Astrocyte of the cerebellum (primary cell): ENCODE data around the gene TNIK.
"Not testable (repeated sequence)": the region's sequence is repeated elsewhere in the genome, so short reads cannot be mapped to it uniquely, and the experiment has no call there.

ENCODE experiments used
- DNase-seq: peaks from one replicate; pipeline ENCODE4 v3.0.0-alpha.2; 2011; ENCODE audit warnings: low read depth
- H3K4me3 ChIP-seq: 2 replicates; pipeline ENCODE4 v1.5.1; 2011; ENCODE audit warnings: mild to moderate bottlenecking, low read depth, low read length, moderate library complexity
- in situ Hi-C: cut with HindIII; loops from 2 replicates; pipeline ENCODE4 v1.10.0; 2017; ENCODE audit warnings: low sequenced_read_pairs
- TF ChIP-seq, protein P1 (sequence below): IDR thresholded peaks from 2 replicates; pipeline ENCODE4 v1.5.1; 2012; ENCODE audit warnings: low read length, low read depth, moderate library complexity, mild to moderate bottlenecking; ENCODE audit errors: missing control alignments

The TNIK gene

DNA sequence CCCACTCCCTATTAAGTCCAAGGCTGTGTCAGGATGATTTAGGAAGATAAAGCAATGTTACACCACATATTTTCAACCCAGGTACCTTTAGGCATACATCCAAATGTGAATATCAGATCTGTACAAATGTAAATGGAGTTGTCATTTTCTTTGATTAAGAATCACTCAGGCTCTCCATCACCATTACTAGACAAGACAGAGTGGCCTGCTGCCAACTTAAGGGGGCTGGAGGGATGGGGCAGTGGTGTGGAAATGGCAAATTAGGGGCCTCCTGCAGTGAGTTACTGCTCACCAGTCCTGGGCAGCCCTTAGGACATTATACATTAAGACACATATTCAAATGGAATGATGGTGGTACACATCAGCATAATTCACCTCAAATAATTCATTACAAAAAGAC, 211.0 kb downstream of the TNIK start:
- DNase-seq: no peak
- TF ChIP-seq, protein P1, sequence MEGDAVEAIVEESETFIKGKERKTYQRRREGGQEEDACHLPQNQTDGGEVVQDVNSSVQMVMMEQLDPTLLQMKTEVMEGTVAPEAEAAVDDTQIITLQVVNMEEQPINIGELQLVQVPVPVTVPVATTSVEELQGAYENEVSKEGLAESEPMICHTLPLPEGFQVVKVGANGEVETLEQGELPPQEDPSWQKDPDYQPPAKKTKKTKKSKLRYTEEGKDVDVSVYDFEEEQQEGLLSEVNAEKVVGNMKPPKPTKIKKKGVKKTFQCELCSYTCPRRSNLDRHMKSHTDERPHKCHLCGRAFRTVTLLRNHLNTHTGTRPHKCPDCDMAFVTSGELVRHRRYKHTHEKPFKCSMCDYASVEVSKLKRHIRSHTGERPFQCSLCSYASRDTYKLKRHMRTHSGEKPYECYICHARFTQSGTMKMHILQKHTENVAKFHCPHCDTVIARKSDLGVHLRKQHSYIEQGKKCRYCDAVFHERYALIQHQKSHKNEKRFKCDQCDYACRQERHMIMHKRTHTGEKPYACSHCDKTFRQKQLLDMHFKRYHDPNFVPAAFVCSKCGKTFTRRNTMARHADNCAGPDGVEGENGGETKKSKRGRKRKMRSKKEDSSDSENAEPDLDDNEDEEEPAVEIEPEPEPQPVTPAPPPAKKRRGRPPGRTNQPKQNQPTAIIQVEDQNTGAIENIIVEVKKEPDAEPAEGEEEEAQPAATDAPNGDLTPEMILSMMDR: no peak
- no peak overlapping the region for H3K4me3 ChIP-seq
- in situ Hi-C loops: no loop called here

DNA sequence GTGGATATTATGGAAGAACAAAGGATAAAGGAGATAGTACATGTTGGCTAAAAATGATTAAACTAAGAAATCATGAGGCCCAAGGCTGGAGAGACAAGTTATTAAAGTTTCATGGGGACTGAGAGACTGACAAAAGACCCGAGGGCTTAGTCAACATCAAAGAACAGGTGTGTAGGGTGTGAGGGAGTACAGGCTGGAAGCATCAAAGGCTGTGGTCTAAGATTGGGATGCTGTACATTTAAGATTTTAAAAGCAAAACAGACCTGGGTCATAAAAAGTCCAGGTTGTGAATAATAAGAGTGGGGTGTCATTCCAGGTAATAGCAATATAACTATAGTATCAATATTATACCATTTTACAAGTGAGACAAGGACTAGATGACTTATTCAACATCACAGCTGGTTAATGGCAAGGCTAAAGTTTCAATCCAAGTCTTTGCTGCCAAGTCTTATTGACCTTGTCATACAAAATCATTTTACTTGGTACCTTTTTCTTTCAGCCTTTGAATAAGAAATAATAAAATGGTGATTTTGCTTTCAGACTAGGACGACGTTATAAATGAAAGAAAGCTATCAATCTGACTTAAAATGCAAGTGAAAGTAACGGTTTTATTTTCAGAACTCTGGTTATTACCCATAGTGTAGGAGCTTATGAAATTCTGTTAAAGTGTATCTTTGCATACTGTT, 211.6 kb downstream of the TNIK start:
- no peak for DNase-seq
- no peak overlapping the region for H3K4me3 ChIP-seq
- in situ Hi-C loops: no loop called here
- TF ChIP-seq, protein P1: no peak

DNA sequence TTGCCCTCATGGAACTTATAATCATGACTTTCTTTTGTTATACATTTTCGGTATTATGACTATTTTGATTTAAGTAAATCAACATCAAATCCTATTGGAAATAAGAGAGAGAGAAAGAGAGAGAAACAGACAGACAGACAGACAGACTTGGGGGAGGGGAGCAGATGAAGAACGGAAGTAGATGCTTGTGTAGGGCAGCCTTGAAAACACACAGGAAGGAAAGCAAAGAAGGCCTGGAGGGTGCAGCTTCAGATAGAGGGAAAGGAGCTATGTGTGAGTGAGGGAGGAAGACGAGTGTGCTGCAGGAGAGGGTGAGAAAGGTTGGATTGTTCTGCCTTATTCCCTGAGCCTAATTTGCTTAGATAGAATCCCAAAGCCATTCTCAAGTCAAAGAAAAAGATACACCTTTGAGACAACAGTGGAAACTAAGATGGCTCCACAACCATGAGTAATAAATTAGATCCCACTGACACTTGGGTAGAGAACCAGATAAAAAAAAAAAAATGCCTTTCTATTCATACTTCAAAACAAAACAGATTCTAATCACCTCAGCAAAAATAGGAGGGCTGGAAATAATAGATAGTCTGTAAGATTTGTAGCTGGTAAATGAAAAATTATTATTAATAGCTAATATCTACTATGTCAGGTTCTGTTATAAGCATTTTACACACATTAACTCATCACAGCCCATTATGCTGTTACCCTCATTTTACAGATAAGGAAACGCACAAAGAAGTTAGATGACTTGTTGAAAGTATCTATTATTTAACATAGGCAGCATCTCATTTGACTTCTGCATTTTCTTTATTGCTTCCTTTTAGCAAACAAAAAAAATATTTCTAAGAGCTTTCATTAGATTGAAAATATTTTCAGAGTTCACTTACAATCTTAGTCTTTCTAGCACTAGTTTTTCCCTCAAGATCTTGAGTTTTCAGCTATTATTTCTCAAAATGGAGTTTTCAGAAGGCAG, 214.1 kb downstream of the TNIK start:
- DNase-seq: no peak
- H3K4me3 ChIP-seq: no peak overlapping the region
- TF ChIP-seq, protein P1: no peak
- in situ Hi-C loops: no loop called here

DNA sequence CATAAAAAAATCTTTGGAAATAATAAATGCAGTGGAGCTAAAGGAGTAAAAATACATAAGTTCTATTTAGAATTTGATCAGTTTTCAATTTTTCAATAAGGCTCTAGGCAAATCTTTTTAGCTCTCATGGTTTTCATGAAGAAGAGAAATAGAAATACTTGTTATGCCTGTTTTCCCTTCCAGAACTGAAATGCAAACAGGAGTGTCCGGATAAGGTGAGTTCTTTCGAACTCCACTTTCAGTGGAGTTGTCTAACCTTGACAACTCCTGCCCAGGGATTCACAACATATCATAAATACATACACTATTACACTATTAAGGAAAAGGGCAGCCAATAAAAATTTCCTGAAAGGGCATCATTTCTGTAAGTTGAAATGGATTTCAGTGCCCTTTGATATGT, 217.3 kb downstream of the TNIK start:
- H3K4me3 ChIP-seq: no peak overlapping the region
- DNase-seq: no peak
- in situ Hi-C loops: no loop called here
- TF ChIP-seq, protein P1: no peak

DNA sequence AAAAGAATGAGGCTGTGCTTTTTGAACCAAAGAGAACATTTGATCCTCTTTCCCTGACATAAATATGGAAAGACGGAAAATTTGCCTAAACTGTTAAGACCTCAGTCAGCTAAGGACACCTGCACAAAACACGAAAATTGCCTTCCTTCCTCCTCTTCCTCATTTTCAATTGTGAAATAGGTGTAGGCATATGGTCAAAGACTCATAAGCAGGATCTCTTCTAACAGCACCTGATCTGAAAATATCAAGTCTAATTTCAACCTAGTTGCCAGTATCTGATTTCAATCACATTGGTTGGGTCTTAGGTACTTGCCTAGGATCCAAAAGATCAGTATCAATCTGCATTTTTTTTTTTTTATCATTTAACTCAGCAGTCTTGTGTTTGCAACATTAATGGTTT, 218.0 kb downstream of the TNIK start:
- DNase-seq: no peak
- TF ChIP-seq, protein P1: no peak
- in situ Hi-C loops: no loop called here
- H3K4me3 ChIP-seq: no peak overlapping the region

DNA sequence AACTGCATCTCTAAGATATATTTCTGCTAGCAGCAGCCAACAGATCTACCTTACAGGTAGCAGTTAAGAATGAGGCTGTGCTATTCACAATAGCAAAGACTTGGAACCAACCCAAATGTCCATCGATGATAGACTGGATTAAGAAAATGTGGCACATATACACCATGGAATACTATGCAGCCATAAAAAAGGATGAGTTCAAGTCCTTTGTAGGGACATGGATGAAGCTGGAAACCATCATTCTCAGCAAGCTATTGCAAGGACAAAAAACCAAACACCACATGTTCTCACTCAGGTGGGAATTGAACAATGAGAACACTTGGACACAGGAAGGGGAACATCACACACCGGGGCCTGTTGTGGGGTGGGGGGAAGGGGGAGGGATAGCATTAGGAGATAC, 218.6 kb downstream of the TNIK start:
- in situ Hi-C loops, DNase-seq, H3K4me3 ChIP-seq: not testable (repeated sequence)

DNA sequence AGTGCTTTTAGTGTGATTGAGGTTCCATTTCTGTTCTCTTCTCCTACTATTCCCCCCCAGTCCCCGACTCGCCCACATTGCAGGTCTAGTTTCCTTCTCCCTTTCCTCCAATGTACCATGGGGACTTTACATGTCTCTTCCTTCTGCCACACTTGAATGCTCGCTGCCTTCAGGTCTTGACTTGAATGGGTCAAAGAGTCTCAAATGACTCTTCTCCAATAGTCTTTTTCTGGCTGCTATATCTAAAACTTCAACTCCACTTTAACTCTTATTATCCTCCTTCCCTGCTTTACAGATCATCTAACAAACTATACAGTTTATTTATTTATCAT, 219.7 kb downstream of the TNIK start:
- in situ Hi-C loops: no loop called here
- DNase-seq: no peak
- H3K4me3 ChIP-seq: no peak overlapping the region
- TF ChIP-seq, protein P1: no peak
